Loucy (cell line): ENCODE measurements around the gene SASH3.

ENCODE experiments used
- CTCF ChIP-seq: fragments of 200-600 bp; sonication (generic); conservative IDR thresholded peaks from 2 replicates; pipeline ENCODE4 v1.5.1; 2014; ENCODE audit warnings: mild to moderate bottlenecking, antibody characterized with exemption, low read length
- EZH2phosphoT487 ChIP-seq: fragments of 200-600 bp; IDR thresholded peaks from 2 replicates; pipeline ENCODE4 v1.6.1; 2018; ENCODE audit warnings: antibody characterized with exemption, mild to moderate bottlenecking, moderate library complexity, borderline replicate concordance

- TF ChIP-seq CTCF (peak; percentile 69), EZH2phosphoT487 (no peak)
Observed at GRCh38 chrX:129823115-129823514, 43.4 kb downstream of the SASH3 start.
